ENCODE results near the gene CDH23. TPM values are rescaled to one million over a fixed set of nuclear protein-coding genes. Genes with fewer than 3 reads are reported as not detected.

Gene CDH23
- total RNA-seq, 2 donors from 2014 or later = 1.4 to 1.6 TPM

- Histone ChIP-seq H3K4me1 (no peaks in the 10 kb centered on the region), H3K27ac (no peak overlapping the region), H3K36me3 (no peaks in the 10 kb centered on the region), H3K9ac (ENCODE audit: low read depth in 2 of 2, low read length in 2 of 2) (no peak overlapping the region), H3K27me3 (no peaks in the 10 kb centered on the region), H3K9me3 (no peaks in the 10 kb centered on the region), H3K4me3 (no peak overlapping the region)
- no peak for DNase-seq
- intact Hi-C loops (cut with DNase I) = no loop called here
- TF ChIP-seq CTCF (IDR thresholded peaks at IDR 0.05) = no peak
Observed at GRCh38 chr10:71501402-71501801, 104.7 kb downstream of the CDH23 start.

- Histone ChIP-seq H3K27me3 (no peaks in the 10 kb centered on the region), H3K27ac (no peak overlapping the region), H3K9me3 (no peaks in the 10 kb centered on the region), H3K4me3 (no peak overlapping the region), H3K9ac (ENCODE audit: low read depth in 2 of 2, low read length in 2 of 2) (no peak overlapping the region), H3K36me3 (no peaks in the 10 kb centered on the region), H3K4me1 (no peaks in the 10 kb centered on the region)
- DNase-seq = no peak
- TF ChIP-seq CTCF (IDR thresholded peaks at IDR 0.05) = no peak
- intact Hi-C loops (cut with DNase I) = no loop called here
Observed at GRCh38 chr10:71502190-71502589, 105.5 kb downstream of the CDH23 start.

GRCh38 chr10:71502851-71503250 is 106.1 kb downstream of the CDH23 start:
- DNase-seq = no peak
- intact Hi-C loops (cut with DNase I) = no loop called here
- no peaks in the 10 kb centered on the region for H3K4me1 ChIP-seq
- no peak overlapping the region for H3K27ac ChIP-seq
- no peaks in the 10 kb centered on the region for H3K9me3 ChIP-seq
- no peak for TF ChIP-seq CTCF (IDR thresholded peaks at IDR 0.05)
- H3K9ac ChIP-seq (ENCODE audit: low read depth in 2 of 2, low read length in 2 of 2) = no peak overlapping the region
- no peaks in the 10 kb centered on the region for H3K36me3 ChIP-seq
- H3K4me3 ChIP-seq = no peak overlapping the region
- H3K27me3 ChIP-seq = no peaks in the 10 kb centered on the region

- no peaks in the 10 kb centered on the region for H3K4me1 ChIP-seq
- DNase-seq = no peak
- TF ChIP-seq CTCF (IDR thresholded peaks at IDR 0.05) = no peak
- intact Hi-C loops (cut with DNase I) = no loop called here
- no peaks in the 10 kb centered on the region for H3K36me3 ChIP-seq
- H3K27me3 ChIP-seq = no peaks in the 10 kb centered on the region
- H3K27ac ChIP-seq = no peak overlapping the region
- no peak overlapping the region for H3K9ac ChIP-seq (ENCODE audit: low read depth in 2 of 2, low read length in 2 of 2)
- H3K4me3 ChIP-seq = no peak overlapping the region
- no peaks in the 10 kb centered on the region for H3K9me3 ChIP-seq
Observed at GRCh38 chr10:71504168-71504567, 107.4 kb downstream of the CDH23 start.

- peak; percentile 70 for DNase-seq
- TF ChIP-seq CTCF (IDR thresholded peaks at IDR 0.05) = no peak
- H3K27ac ChIP-seq = no peak overlapping the region
- no peaks in the 10 kb centered on the region for H3K27me3 ChIP-seq
- H3K9me3 ChIP-seq = no peaks in the 10 kb centered on the region
- no peak overlapping the region for H3K4me3 ChIP-seq
- no peaks in the 10 kb centered on the region for H3K36me3 ChIP-seq
- H3K4me1 ChIP-seq = no peaks in the 10 kb centered on the region
- no peak overlapping the region for H3K9ac ChIP-seq (ENCODE audit: low read depth in 2 of 2, low read length in 2 of 2)
- intact Hi-C loops (cut with DNase I) = no loop called here
Observed at GRCh38 chr10:71504570-71504969, 107.8 kb downstream of the CDH23 start.

GRCh38 chr10:71505862-71506261 is 109.1 kb downstream of the CDH23 start:
- no peaks in the 10 kb centered on the region for H3K4me1 ChIP-seq
- no peak overlapping the region for H3K27ac ChIP-seq
- H3K9me3 ChIP-seq = no peaks in the 10 kb centered on the region
- no peak overlapping the region for H3K4me3 ChIP-seq
- intact Hi-C loops (cut with DNase I) = no loop called here
- H3K36me3 ChIP-seq = no peaks in the 10 kb centered on the region
- no peak overlapping the region for H3K9ac ChIP-seq (ENCODE audit: low read depth in 2 of 2, low read length in 2 of 2)
- H3K27me3 ChIP-seq = no peaks in the 10 kb centered on the region
- TF ChIP-seq CTCF (IDR thresholded peaks at IDR 0.05) = no peak
- no peak for DNase-seq

Measured in colonic mucosa (tissue), 4 donors.